ENCODE data around the gene ZNF492. TPM values are rescaled to one million over a fixed set of nuclear protein-coding genes. Genes with fewer than 3 reads are reported as not detected.
A peak's percentile ranks its signal among the peaks of the same experiment; 100 is the strongest.
"Not testable (repeated sequence)": the region's sequence is repeated elsewhere in the genome, so short reads cannot be mapped to it uniquely, and the experiment has no call there.

Gene ZNF492
- total RNA-seq, 2 donors from 2014 or later: 0.08 to 0.19 TPM

DNA sequence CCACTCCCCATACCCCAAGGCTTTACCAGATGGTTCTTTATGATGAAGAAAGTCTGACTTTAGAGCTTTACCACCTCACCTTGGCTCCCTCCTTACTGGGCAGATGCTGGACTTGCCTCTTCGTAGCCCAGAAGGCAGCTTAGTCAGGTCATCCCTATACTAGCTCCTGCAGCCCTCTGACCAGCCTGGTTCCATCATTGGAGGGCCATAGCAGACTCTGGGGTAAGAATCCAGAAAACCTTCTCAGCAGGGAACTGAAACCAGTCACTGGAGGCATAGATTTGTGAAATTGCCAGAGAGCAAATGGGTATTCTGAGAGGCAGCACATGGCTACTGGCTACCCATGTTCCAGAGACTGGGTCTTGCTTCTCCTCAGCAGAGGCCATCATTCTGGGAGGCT lies 21.8 kb upstream of the ZNF492 start:
- TF ChIP-seq, protein P1, sequence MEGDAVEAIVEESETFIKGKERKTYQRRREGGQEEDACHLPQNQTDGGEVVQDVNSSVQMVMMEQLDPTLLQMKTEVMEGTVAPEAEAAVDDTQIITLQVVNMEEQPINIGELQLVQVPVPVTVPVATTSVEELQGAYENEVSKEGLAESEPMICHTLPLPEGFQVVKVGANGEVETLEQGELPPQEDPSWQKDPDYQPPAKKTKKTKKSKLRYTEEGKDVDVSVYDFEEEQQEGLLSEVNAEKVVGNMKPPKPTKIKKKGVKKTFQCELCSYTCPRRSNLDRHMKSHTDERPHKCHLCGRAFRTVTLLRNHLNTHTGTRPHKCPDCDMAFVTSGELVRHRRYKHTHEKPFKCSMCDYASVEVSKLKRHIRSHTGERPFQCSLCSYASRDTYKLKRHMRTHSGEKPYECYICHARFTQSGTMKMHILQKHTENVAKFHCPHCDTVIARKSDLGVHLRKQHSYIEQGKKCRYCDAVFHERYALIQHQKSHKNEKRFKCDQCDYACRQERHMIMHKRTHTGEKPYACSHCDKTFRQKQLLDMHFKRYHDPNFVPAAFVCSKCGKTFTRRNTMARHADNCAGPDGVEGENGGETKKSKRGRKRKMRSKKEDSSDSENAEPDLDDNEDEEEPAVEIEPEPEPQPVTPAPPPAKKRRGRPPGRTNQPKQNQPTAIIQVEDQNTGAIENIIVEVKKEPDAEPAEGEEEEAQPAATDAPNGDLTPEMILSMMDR (IDR thresholded peaks at IDR 0.05): no peak
- H3K9me3 ChIP-seq: no peaks in the 10 kb centered on the region
- no peak overlapping the region for H3K27ac ChIP-seq
- no peak for DNase-seq (ENCODE audit: low spot score)
- H3K4me3 ChIP-seq: no peak overlapping the region
- no peaks in the 10 kb centered on the region for H3K27me3 ChIP-seq
- no peaks in the 10 kb centered on the region for H3K36me3 ChIP-seq
- H3K4me1 ChIP-seq: no peaks in the 10 kb centered on the region

DNA sequence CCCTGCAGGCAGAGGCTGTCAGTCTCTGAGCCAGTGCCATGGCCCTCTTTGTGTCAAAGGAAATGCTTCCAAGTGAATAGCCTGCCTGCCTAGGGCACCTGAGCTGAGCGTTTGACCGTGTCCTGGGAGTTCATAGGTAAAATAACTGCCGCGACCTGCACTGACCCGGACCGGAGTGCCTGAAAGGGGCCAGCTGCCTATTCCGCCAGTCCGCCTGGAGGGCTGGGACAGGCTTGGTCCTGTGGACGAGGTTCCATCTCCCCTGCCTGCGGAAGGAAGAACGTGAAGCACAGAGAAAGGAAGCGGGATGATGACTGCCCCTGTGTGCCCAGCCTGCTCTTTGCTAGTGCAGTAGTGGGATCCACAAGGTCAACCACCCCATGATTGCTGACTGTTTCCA lies 17.5 kb upstream of the ZNF492 start:
- H3K36me3 ChIP-seq: no peaks in the 10 kb centered on the region
- no peaks in the 10 kb centered on the region for H3K4me1 ChIP-seq
- no peak overlapping the region for H3K27ac ChIP-seq
- H3K9me3 ChIP-seq: no peaks in the 10 kb centered on the region
- TF ChIP-seq, protein P1 (IDR thresholded peaks at IDR 0.05): no peak
- no peak overlapping the region for H3K4me3 ChIP-seq
- no peak for DNase-seq (ENCODE audit: low spot score)
- no peaks in the 10 kb centered on the region for H3K27me3 ChIP-seq

DNA sequence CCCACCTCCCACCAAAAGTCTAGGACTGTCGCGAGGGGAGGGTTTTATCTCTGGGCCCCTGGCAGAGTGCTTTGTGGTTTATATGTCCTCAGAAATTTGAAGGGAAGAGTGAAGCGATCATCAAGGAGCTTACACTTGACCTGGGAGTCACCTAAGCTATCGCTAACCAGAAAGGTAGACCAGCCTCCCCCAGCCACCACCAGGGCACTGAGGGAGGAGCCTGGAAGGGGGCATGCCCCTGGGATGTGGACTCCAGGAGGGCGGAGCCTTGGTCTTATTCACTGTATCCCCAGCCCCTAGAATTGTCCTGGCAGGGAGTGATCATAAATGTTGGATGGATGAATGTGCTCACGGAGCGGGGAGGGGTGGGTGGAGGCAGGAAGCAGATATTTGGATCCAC lies 16.9 kb upstream of the ZNF492 start:
- H3K4me3 ChIP-seq, H3K27me3 ChIP-seq: not testable (repeated sequence)

DNA sequence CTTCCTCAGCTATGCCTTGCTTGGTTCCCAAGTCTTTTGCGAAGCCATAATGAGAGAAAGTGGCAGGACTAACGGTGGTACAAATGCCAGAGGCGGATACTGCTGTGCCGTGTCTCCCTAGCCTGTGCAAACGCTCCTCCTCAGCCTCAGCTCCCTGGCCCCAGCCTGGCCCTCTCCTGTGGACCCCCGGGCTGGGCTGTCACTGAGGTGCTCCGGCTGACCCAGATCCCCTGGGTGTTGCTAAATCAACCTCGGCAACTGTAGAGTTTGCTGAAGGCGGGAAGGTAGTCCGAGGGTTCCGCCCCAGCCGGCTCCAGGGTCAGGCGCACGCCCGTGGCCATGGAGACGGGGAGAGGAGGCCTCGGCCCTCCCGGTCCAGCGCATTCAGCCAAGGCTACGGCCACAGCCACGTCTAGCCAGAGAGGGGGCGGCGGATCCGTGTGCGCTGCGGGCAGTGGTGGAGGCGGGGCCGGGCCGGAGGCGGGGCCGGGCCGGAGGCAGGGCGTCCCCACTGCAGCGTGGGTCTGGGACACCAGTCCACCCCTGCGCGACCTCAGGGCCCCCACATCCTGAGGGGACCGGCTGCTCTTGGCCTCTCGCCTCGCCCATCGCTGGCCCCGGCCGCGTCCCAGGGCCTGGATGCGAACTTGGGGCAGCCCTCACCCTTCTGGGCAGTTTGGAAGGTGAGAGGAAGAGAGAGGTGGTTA lies 16.4 kb upstream of the ZNF492 start:
- H3K4me3 ChIP-seq: peak overlapping the region in 1 of 2 donors; percentile 21
- no peak for DNase-seq (ENCODE audit: low spot score)
- no peaks in the 10 kb centered on the region for H3K36me3 ChIP-seq
- H3K27me3 ChIP-seq: no peaks in the 10 kb centered on the region
- peaks cover 0 to 1% of the 10 kb centered on the region in 2 donors for H3K4me1 ChIP-seq
- TF ChIP-seq, protein P1 (IDR thresholded peaks at IDR 0.05): no peak
- peak overlapping the region in 1 of 2 donors; percentile 20 for H3K27ac ChIP-seq
- no peaks in the 10 kb centered on the region for H3K9me3 ChIP-seq

More for the DNA sequence above, 16.9 kb upstream of the ZNF492 start:
- not testable (repeated sequence) for H3K4me1 ChIP-seq; H3K27ac ChIP-seq; H3K36me3 ChIP-seq; DNase-seq (ENCODE audit: low spot score); H3K9me3 ChIP-seq

DNA sequence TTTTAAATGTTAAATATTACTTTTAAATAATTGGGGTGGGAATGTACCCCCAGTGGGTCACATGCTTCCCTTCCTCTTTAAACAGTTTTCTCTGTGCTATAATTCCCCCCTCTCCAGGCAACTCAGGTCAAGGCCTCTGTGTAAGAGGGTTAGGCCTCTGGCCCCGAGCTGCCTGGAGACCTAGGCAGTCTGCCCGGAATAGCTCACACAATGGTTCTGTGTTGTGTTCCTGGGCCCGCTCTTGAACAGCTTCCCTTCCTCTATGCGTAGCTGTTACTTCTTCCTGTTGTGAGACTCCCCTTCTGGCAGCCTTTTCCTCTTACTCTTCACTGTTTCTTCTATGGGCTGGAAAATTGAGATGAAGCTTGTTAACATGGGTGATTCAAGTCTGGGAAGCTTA lies 14.8 kb upstream of the ZNF492 start:
- TF ChIP-seq, protein P1 (IDR thresholded peaks at IDR 0.05): no peak
- Histone ChIP-seq H3K9me3 (no peaks in the 10 kb centered on the region), H3K4me3 (no peak overlapping the region), H3K27me3 (no peaks in the 10 kb centered on the region), H3K4me1 (peaks cover 0 to 10% of the 10 kb centered on the region in 2 donors), H3K27ac (peak overlapping the region; percentile 26 to 62), H3K36me3 (no peaks in the 10 kb centered on the region)
- DNase-seq (ENCODE audit: low spot score): no peak

DNA sequence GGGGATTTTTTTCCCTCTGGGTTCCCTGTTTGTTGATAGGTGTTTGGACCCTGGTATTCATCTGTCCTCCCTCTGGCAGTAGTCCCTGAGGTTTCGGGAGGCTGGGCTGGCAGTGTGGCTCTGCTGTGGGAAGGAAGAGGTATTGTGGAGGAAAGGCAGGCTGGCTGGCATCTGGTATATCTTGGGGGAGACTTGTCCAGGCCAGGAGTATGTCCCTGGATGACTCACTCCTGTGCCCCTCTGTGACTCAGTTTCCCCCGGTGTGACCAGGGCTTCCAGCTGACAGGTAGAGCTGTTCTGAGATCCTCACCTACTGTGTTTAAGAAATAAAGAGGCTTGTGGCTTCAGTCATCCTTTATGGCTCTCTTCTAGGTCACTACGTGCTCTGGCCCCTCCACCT lies 14.2 kb upstream of the ZNF492 start:
- H3K27me3 ChIP-seq: no peaks in the 10 kb centered on the region
- H3K4me3 ChIP-seq: no peak overlapping the region
- TF ChIP-seq, protein P1 (IDR thresholded peaks at IDR 0.05): no peak
- peaks cover 0 to 10% of the 10 kb centered on the region in 2 donors for H3K4me1 ChIP-seq
- DNase-seq (ENCODE audit: low spot score): no peak
- H3K27ac ChIP-seq: peak overlapping the region; percentile 26 to 62
- no peaks in the 10 kb centered on the region for H3K9me3 ChIP-seq
- H3K36me3 ChIP-seq: no peaks in the 10 kb centered on the region
